ENCODE measurements around the gene SATL1. TPM values are rescaled to one million over a fixed set of nuclear protein-coding genes. Genes with fewer than 3 reads are reported as not detected.

SATL1 gene
- total and polyA plus RNA-seq, 12 donors = 0.09 to 2.1 (median 0.61) TPM; not detected in 1

DNA sequence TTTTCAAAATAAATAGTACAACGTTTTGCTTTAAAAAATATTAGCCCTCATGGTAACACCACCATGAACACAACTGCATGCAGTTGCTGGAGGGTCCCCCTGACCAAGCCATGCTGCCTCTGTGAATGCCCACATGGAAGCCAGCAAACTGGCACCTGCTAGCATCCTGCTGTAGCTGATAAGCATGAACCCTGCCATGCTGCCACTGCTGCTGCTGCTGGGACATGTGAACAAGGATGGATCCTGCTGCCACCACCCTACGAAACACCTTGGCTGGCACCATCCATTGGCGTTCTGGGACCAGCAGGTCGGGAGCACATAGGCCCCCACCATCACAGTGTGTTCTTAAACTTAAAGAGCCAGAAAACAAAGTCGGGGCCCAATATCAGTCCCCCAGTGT lies 83.9 kb downstream of the SATL1 start:
- Histone ChIP-seq H3K27me3 (no peaks in the 10 kb centered on the region), H3K27ac (no peak overlapping the region), H3K9me3 (replicated peaks in 1 of 3) (peaks cover 0 to under 1% (median 0%) of the 10 kb centered on the region in 3 donors), H3K4me1 (replicated peaks in 1 of 2) (no peaks in the 10 kb centered on the region), H3K4me3 (no peak overlapping the region), H3K36me3 (replicated peaks in 1 of 2) (no peaks in the 10 kb centered on the region)
- 67 to 100% (median 84%) methylated on average over 1 to 5 of the region's 5 CpGs for WGBS, 4 donors
- DNase-seq = no peak
- TF ChIP-seq, protein P1, sequence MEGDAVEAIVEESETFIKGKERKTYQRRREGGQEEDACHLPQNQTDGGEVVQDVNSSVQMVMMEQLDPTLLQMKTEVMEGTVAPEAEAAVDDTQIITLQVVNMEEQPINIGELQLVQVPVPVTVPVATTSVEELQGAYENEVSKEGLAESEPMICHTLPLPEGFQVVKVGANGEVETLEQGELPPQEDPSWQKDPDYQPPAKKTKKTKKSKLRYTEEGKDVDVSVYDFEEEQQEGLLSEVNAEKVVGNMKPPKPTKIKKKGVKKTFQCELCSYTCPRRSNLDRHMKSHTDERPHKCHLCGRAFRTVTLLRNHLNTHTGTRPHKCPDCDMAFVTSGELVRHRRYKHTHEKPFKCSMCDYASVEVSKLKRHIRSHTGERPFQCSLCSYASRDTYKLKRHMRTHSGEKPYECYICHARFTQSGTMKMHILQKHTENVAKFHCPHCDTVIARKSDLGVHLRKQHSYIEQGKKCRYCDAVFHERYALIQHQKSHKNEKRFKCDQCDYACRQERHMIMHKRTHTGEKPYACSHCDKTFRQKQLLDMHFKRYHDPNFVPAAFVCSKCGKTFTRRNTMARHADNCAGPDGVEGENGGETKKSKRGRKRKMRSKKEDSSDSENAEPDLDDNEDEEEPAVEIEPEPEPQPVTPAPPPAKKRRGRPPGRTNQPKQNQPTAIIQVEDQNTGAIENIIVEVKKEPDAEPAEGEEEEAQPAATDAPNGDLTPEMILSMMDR (IDR thresholded peaks at IDR 0.05) = no peak
- no peak for TF ChIP-seq POLR2A (IDR thresholded peaks at IDR 0.05)
- intact Hi-C loops (cut with DNase I) = no loop called here

DNA sequence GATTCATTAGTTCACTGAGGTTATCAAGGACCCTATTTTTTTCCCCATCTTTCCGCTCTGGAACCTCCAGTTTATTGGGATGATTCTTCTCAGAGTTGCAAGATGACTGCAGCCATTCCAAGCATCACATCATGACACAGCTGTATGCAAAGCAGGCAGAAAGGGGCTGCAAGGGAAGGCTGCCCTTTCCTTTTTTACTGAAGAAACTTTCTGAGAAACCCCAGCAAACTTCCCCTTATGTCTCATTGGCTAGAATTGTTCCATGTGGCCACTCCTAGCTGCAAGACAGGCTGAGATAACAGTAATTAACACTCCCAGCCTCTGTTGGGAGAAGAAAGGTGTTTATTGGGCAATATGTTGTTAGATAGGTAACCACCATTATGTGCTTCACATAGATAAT lies 102.6 kb downstream of the SATL1 start:
- no peaks in the 10 kb centered on the region for H3K9me3 ChIP-seq (replicated peaks in 1 of 3)
- H3K4me3 ChIP-seq = no peak overlapping the region
- H3K36me3 ChIP-seq (replicated peaks in 1 of 2) = no peaks in the 10 kb centered on the region
- no peak for DNase-seq
- intact Hi-C loops (cut with DNase I) = no loop called here
- H3K27me3 ChIP-seq = peaks cover 20% of the 10 kb centered on the region
- no peak overlapping the region for H3K27ac ChIP-seq
- no peaks in the 10 kb centered on the region for H3K4me1 ChIP-seq (replicated peaks in 1 of 2)
- no peak for TF ChIP-seq POLR2A (IDR thresholded peaks at IDR 0.05)
- WGBS, 4 donors = 59 to 91% (median 79%) methylated on average over 1 of the region's 1 CpG

DNA sequence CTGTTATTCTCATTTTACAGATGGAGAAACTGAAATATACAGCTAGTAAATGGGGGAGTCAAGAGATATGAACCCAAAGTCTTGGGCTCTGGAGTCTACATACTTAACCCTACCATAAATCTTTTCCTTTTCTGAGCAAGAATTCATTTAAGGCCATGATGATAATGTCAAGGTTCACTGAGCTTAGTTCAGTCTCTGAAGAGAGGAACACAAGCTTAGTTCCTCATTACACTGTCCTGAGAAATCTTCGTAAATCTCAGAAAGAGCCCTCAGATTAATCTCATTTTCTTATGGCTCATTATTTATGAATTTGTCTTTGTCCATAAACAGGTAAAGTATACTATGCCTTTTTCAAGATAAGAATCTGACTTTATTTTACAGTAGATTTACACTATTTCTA lies 104.2 kb downstream of the SATL1 start:
- Histone ChIP-seq H3K36me3 (replicated peaks in 1 of 2) (no peaks in the 10 kb centered on the region), H3K4me3 (no peak overlapping the region), H3K27me3 (peaks cover 20% of the 10 kb centered on the region), H3K9me3 (replicated peaks in 1 of 3) (no peaks in the 10 kb centered on the region), H3K4me1 (replicated peaks in 1 of 2) (no peaks in the 10 kb centered on the region), H3K27ac (no peak overlapping the region)
- intact Hi-C loops (cut with DNase I) = no loop called here
- WGBS, 4 donors = 36 to 65% (median 42%) methylated on average over 1 of the region's 1 CpG
- DNase-seq = no peak
- TF ChIP-seq, protein P1 (IDR thresholded peaks at IDR 0.05) = no peak

DNA sequence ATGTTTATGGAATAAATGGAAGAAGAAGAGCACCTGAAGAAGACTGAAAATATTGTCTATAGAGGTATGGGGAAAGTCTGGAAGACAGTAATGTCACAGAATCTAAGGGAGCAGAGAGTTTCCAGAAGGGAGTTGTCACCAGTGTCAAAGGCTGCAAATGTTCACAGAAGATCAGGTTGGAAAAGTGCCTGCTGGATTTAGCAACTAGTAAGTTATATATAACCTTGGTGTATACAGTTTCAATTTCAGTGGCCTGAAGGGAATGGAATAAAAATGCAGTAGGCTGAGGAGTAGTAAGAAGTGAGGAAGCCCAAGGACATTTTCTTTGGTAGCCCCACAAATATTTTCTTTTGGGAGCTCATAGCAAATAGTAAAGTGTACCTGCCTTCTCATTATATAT lies 107.2 kb downstream of the SATL1 start:
- H3K4me1 ChIP-seq (replicated peaks in 1 of 2) = no peaks in the 10 kb centered on the region
- intact Hi-C loops (cut with DNase I) = no loop called here
- H3K4me3 ChIP-seq = no peak overlapping the region
- DNase-seq = no peak
- no peaks in the 10 kb centered on the region for H3K9me3 ChIP-seq (replicated peaks in 1 of 3)
- no peak for TF ChIP-seq POLR2A (IDR thresholded peaks at IDR 0.05)
- TF ChIP-seq, protein P1 (IDR thresholded peaks at IDR 0.05) = no peak
- H3K27me3 ChIP-seq = peaks cover 20% of the 10 kb centered on the region
- H3K27ac ChIP-seq = no peak overlapping the region
- no peaks in the 10 kb centered on the region for H3K36me3 ChIP-seq (replicated peaks in 1 of 2)

DNA sequence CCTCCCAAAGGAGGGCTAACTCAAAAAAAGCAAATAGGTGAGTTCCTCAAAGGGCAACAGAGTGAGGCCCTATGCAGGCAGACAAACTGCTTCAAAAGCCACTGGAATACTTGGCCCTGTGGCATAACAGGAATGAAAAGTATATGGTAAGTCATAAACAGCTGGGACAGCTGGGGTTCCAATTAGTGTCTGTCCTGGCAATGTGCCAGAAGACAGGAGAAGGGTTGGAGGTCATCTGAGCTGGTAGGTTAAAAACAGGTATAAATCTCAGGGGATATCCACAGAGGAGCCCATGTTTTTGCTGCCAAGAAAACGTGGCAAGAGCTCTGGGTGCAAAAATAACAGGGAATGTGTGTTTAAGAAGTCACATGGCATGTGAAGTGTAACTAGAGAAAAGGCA lies 128.3 kb downstream of the SATL1 start:
- no peaks in the 10 kb centered on the region for H3K4me1 ChIP-seq (replicated peaks in 1 of 2)
- H3K4me3 ChIP-seq = no peak overlapping the region
- no peak overlapping the region for H3K27ac ChIP-seq
- H3K36me3 ChIP-seq (replicated peaks in 1 of 2) = no peaks in the 10 kb centered on the region
- H3K27me3 ChIP-seq = peaks cover 7% of the 10 kb centered on the region
- 10 to 21% (median 17%) methylated on average over 1 of the region's 1 CpG for WGBS, 4 donors
- TF ChIP-seq, protein P1 (IDR thresholded peaks at IDR 0.05) = no peak
- TF ChIP-seq POLR2A (IDR thresholded peaks at IDR 0.05) = no peak
- no peak for DNase-seq
- H3K9me3 ChIP-seq (replicated peaks in 1 of 3) = no peaks in the 10 kb centered on the region
- intact Hi-C loops (cut with DNase I) = loop anchor here in 1 of 2 donors (10.0 kb wide), 1 partner anchor 430 kb away; no protein-coding TSS in a partner anchor

Data from adrenal gland (tissue), 12 donors.